CD14-positive monocyte (primary cell): ENCODE results near the gene AGGF1. TPM values are rescaled to one million over a fixed set of nuclear protein-coding genes. Genes with fewer than 3 reads are reported as not detected.
A peak's percentile ranks its signal among the peaks of the same experiment; 100 is the strongest.
"Not testable (repeated sequence)": the region's sequence is repeated elsewhere in the genome, so short reads cannot be mapped to it uniquely, and the experiment has no call there.

ENCODE experiments used
- DNase-seq, 3 donors: peaks; one replicate each; pipeline ENCODE4 v3.0.0-alpha.2; 2011 to 2022
- H2AFZ ChIP-seq: 2 replicates; pipeline ENCODE4 v1.6.0; 2012; ENCODE audit warnings: mild to moderate bottlenecking, low read depth, low read length, inconsistent platforms; ENCODE audit not compliant: insufficient read depth, poor library complexity, severe bottlenecking
- H3K27ac ChIP-seq, 2 donors: 1 replicate in 1 of 2; 2 replicates in 1 of 2; pipeline ENCODE4 v1.5.1; 2012 to 2013; ENCODE audit warnings: low read length in 2 of 2, control low read depth in 1 of 2, inconsistent platforms in 1 of 2, low read depth in 1 of 2, mild to moderate bottlenecking in 1 of 2
- H3K27me3 ChIP-seq, 2 donors: one replicate each; pipeline versions ENCODE4 v1.6.0 to v1.6.1; 2011 to 2013; ENCODE audit warnings: low read length in 2 of 2; ENCODE audit not compliant: control insufficient read depth in 2 of 2, insufficient read depth in 2 of 2
- H3K36me3 ChIP-seq, 2 donors: replicated peaks in 1 of 2; 1 replicate in 1 of 2; 2 replicates in 1 of 2; pipeline versions ENCODE4 v1.5.1 to v1.6.1; 2012 to 2013; ENCODE audit warnings: low read length in 2 of 2, control low read depth in 1 of 2, inconsistent platforms in 1 of 2, mild to moderate bottlenecking in 1 of 2; ENCODE audit not compliant: insufficient read depth in 2 of 2, control insufficient read depth in 1 of 2
- H3K4me1 ChIP-seq, 2 donors: 1 replicate in 1 of 2; 2 replicates in 1 of 2; pipeline versions ENCODE4 v1.5.1 to v1.6.1; 2012 to 2013; ENCODE audit warnings: low read length in 2 of 2, control low read depth in 1 of 2, inconsistent platforms in 1 of 2, mild to moderate bottlenecking in 1 of 2, moderate library complexity in 1 of 2; ENCODE audit not compliant: insufficient read depth in 2 of 2, control insufficient read depth in 1 of 2
- H3K4me2 ChIP-seq: replicated peaks from 2 replicates; pipeline ENCODE3; 2012; ENCODE audit warnings: low read length, moderate library complexity, mild to moderate bottlenecking; ENCODE audit not compliant: poor library complexity, severe bottlenecking; ENCODE audit errors: extremely low read depth
- H3K4me3 ChIP-seq, 3 experiments: fragments of 200-600 bp in 1 of 3; sonication (generic) in 1 of 3; replicated peaks in 1 of 3; 1 replicate in 2 of 3; 2 replicates in 1 of 3; pipeline ENCODE4 v1.5.1; 2011 to 2013; ENCODE audit warnings: low read length in 3 of 3, mild to moderate bottlenecking in 3 of 3, control low read depth in 2 of 3, low read depth in 2 of 3, inconsistent platforms in 1 of 3, moderate library complexity in 1 of 3
- H3K79me2 ChIP-seq: 2 replicates; pipeline ENCODE4 v1.6.0; 2012; ENCODE audit warnings: mild to moderate bottlenecking, control low read depth, inconsistent platforms, low read length, moderate library complexity; ENCODE audit not compliant: insufficient read depth
- H3K9ac ChIP-seq: 2 replicates; pipeline ENCODE4 v1.6.0; 2017; ENCODE audit warnings: low read length, mild to moderate bottlenecking; ENCODE audit not compliant: insufficient read depth, poor library complexity, severe bottlenecking
- H3K9me3 ChIP-seq, 2 donors: replicated peaks in 1 of 2; 1 replicate in 1 of 2; 2 replicates in 1 of 2; pipeline versions ENCODE4 v1.5.1 to v1.6.1; 2012 to 2013; ENCODE audit warnings: low read length in 2 of 2, control low read depth in 1 of 2; ENCODE audit not compliant: control insufficient read depth in 1 of 2, insufficient read depth in 1 of 2
- H4K20me1 ChIP-seq: 2 replicates; pipeline ENCODE4 v1.6.0; 2012; ENCODE audit warnings: mild to moderate bottlenecking, low read length, control low read depth, moderate library complexity; ENCODE audit not compliant: insufficient read depth
- H3K27ac Mint-ChIP-seq, 7 donors: one replicate each; pipeline ENCODE4 v1.8.0; 2020; ENCODE audit warnings: mild to moderate bottlenecking in 7 of 7, mixed read lengths in 7 of 7, moderate library complexity in 6 of 7, inconsistent platforms in 2 of 7
- H3K27me3 Mint-ChIP-seq, 3 donors: one replicate each; pipeline ENCODE4 v1.8.0; 2021 to 2022; ENCODE audit warnings: low read depth in 3 of 3, mild to moderate bottlenecking in 3 of 3, mixed read lengths in 3 of 3, moderate library complexity in 3 of 3, inconsistent platforms in 1 of 3
- H3K36me3 Mint-ChIP-seq, 2 donors: one replicate each; pipeline ENCODE4 v1.8.0; 2020; ENCODE audit warnings: mixed read lengths in 2 of 2, inconsistent platforms in 1 of 2, mild to moderate bottlenecking in 1 of 2
- H3K4me1 Mint-ChIP-seq: one replicate; pipeline ENCODE4 v1.8.0; 2020; ENCODE audit warnings: mild to moderate bottlenecking, mixed read lengths
- H3K4me3 Mint-ChIP-seq, 2 donors: one replicate each; pipeline ENCODE4 v1.8.0; 2020; ENCODE audit warnings: mild to moderate bottlenecking in 2 of 2, mixed read lengths in 2 of 2, moderate library complexity in 1 of 2
- H3K9me3 Mint-ChIP-seq, 7 donors: one replicate each; pipeline ENCODE4 v1.8.0; 2020 to 2022; ENCODE audit warnings: mixed read lengths in 7 of 7, mild to moderate bottlenecking in 6 of 7, moderate library complexity in 6 of 7, inconsistent platforms in 2 of 7
- WGBS: methylation state at CpG from one replicate; pipeline ENCODE4 v1.1.5; 2013; ENCODE audit warnings: missing lambda C conversion rate; ENCODE audit not compliant: insufficient coverage; 5-methylcytosine and 5-hydroxymethylcytosine counted together
- intact Hi-C, 2 donors: fragments of 100-400 bp; cut with micrococcal nuclease; formaldehyde crosslinking; loops; one replicate each; pipeline versions ENCODE4 v1.15.0 to v1.15.1; 2023
- polyA plus RNA-seq, 3 donors: library from polyadenylated mRNA; depleted of rRNA in 1 of 3; unstranded in 2 of 3; stranded (reverse) in 1 of 3; fragments of 300-500 nt in 2 of 3; fragments of >200 nt in 1 of 3; fragmentation: Illumina TruSeq in 2 of 3; gene quantifications; 1 replicate in 2 of 3; 2 replicates in 1 of 3; pipeline ENCODE4 v1.2.3, GENCODE V29; 2012 to 2021
- TF ChIP-seq, protein P1 (sequence below): fragments of 200-600 bp; IDR thresholded peaks from one replicate; pipeline ENCODE4 v1.8.0; 2022; ENCODE audit warnings: antibody characterized with exemption, mild to moderate bottlenecking

Gene AGGF1
- polyA plus RNA-seq, 3 donors: 8.0 to 21.9 (median 13.0) TPM

DNA sequence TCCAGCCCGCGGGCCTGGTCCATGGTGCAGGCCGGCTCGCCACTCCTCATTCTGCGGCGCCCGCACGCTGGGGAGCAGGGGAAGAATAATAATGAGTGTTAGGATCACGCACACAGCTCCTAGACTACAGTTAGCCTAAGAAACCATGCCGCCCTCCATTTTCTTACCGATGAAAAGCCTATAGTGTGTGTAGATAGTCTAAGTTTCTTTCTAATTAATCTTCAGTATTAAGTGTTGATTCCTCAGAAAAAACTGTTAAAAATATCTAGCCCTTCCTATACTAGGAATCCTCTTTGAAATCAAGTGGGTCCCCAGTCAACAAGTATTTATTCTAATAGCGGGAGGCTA is 47.6 kb downstream of the AGGF1 start:
- intact Hi-C loops: loop anchor here (2.0 to 5.0 kb wide), 2 partner anchors 205 to 211 kb away; no protein-coding TSS in a partner anchor
- TF ChIP-seq, protein P1, sequence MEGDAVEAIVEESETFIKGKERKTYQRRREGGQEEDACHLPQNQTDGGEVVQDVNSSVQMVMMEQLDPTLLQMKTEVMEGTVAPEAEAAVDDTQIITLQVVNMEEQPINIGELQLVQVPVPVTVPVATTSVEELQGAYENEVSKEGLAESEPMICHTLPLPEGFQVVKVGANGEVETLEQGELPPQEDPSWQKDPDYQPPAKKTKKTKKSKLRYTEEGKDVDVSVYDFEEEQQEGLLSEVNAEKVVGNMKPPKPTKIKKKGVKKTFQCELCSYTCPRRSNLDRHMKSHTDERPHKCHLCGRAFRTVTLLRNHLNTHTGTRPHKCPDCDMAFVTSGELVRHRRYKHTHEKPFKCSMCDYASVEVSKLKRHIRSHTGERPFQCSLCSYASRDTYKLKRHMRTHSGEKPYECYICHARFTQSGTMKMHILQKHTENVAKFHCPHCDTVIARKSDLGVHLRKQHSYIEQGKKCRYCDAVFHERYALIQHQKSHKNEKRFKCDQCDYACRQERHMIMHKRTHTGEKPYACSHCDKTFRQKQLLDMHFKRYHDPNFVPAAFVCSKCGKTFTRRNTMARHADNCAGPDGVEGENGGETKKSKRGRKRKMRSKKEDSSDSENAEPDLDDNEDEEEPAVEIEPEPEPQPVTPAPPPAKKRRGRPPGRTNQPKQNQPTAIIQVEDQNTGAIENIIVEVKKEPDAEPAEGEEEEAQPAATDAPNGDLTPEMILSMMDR: peak; percentile 61
- H3K9ac ChIP-seq: peak overlapping the region; percentile 40
- no peaks in the 10 kb centered on the region for H3K9me3 ChIP-seq
- 13% methylated on average over 9 of the region's 12 CpGs for WGBS
- H3K4me1 ChIP-seq: peaks cover 5 to 13% of the 10 kb centered on the region in 2 donors
- H2AFZ ChIP-seq: peak overlapping the region; percentile 82
- H3K27ac ChIP-seq: no peak overlapping the region
- no peak for DNase-seq
- peaks cover 0 to 24% of the 10 kb centered on the region in 2 donors for H3K36me3 ChIP-seq
- peak overlapping the region in 2 of 3 experiments; percentile 42 to 73 for H3K4me3 ChIP-seq
- peak overlapping the region; percentile 67 for H3K4me2 ChIP-seq
- Mint-ChIP-seq H3K9me3 (no peaks in the 10 kb centered on the region), H3K27ac (no peak overlapping the region), H3K36me3 (peaks cover 32 to 38% of the 10 kb centered on the region in 2 donors), H3K27me3 (peaks cover 1 to 2% (median 2%) of the 10 kb centered on the region in 3 donors), H3K4me1 (peaks cover 14% of the 10 kb centered on the region), H3K4me3 (peak overlapping the region; percentile 76 to 83)
- H3K27me3 ChIP-seq: no peaks in the 10 kb centered on the region
- H4K20me1 ChIP-seq: no peaks in the 10 kb centered on the region
- H3K79me2 ChIP-seq: peaks cover 11% of the 10 kb centered on the region

DNA sequence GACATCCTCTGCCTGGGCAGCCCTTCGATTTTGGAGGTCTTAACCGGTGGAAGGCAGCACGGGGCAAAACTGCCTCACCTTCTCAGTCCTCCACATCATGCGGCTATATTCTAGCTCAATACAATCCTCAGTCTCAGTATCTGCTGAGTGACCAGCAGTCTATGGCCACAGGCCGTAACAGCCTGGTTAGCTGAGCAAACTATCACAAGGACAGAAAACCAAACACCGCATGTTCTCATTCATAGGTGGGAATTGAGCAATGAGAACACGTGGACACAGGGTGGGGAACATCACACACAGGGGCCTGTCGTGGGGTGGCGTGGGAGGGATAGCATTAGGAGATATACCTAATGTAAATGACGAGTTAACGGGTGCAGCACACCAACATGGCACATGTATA is 50.3 kb downstream of the AGGF1 start:
- WGBS: 100% methylated on average over 4 of the region's 11 CpGs
- Histone ChIP-seq H3K79me2 (peaks cover 16% of the 10 kb centered on the region), H3K4me1 (peaks cover 5 to 13% of the 10 kb centered on the region in 2 donors)
- DNase-seq, H3K27ac Mint-ChIP-seq, H3K9me3 ChIP-seq, H3K4me3 ChIP-seq, H3K4me2 ChIP-seq, H3K4me3 Mint-ChIP-seq, H3K9ac ChIP-seq, H3K36me3 ChIP-seq, H4K20me1 ChIP-seq, H3K27me3 Mint-ChIP-seq, H3K9me3 Mint-ChIP-seq, H2AFZ ChIP-seq, intact Hi-C loops, H3K27me3 ChIP-seq, H3K27ac ChIP-seq: not testable (repeated sequence)
- Mint-ChIP-seq H3K4me1 (peaks cover 13% of the 10 kb centered on the region), H3K36me3 (peaks cover 16 to 24% of the 10 kb centered on the region in 2 donors)
